ENCODE measurements around the gene PRPF40A.

- TF ChIP-seq CTCF (IDR thresholded peaks at IDR 0.05) (no peak), POLR2A (IDR thresholded peaks at IDR 0.05) (no peak), POLR2AphosphoS5 (IDR thresholded peaks at IDR 0.05) (no peak)
Measured at GRCh38 chr2:152715112-152715511, 2.1 kb downstream of the PRPF40A start.
